ENCODE data around the gene OR8G5. TPM values are rescaled to one million over a fixed set of nuclear protein-coding genes. Genes with fewer than 3 reads are reported as not detected.

Gene OR8G5
- total and polyA plus RNA-seq, 4 donors: not detected

- TF ChIP-seq FOXA1 (IDR thresholded peaks at IDR 0.05) (no peak), ATF3 (IDR thresholded peaks at IDR 0.05) (no peak), RAD21 (IDR thresholded peaks at IDR 0.05) (no peak), RXRA (IDR thresholded peaks at IDR 0.05) (no peak), ZBTB33 (IDR thresholded peaks at IDR 0.05) (no peak), MAX (IDR thresholded peaks at IDR 0.05) (no peak), GABPA (IDR thresholded peaks at IDR 0.05 in 1 of 2, conservative IDR thresholded peaks at IDR 0.05 in 1 of 2) (no peak), NR2F2 (IDR thresholded peaks at IDR 0.05) (no peak), JUND (IDR thresholded peaks at IDR 0.05) (no peak), YY1 (IDR thresholded peaks at IDR 0.05) (no peak), FOXA2 (IDR thresholded peaks at IDR 0.05) (no peak), EGR1 (IDR thresholded peaks at IDR 0.05; ENCODE audit: low read depth in 2 of 2) (no peak), SP1 (IDR thresholded peaks at IDR 0.05) (no peak), HNF4G (IDR thresholded peaks at IDR 0.05) (no peak), TAF1 (conservative IDR thresholded peaks at IDR 0.05) (no peak), REST (IDR thresholded peaks at IDR 0.05) (no peak), CTCF (IDR thresholded peaks at IDR 0.05; ENCODE audit: low read depth, low read length, missing input control) (no peak), HNF4A (conservative IDR thresholded peaks at IDR 0.05) (no peak)
- H3K27me3 ChIP-seq (ENCODE audit: control insufficient read depth in 4 of 4, insufficient read depth in 4 of 4, low read length in 3 of 4): peaks cover 0 to 2% (median 0%) of the 10 kb centered on the region in 4 donors
- no peaks in the 10 kb centered on the region for H3K9me3 ChIP-seq (ENCODE audit: control insufficient read depth in 4 of 4, low read length in 3 of 4)
- H3K4me1 ChIP-seq (ENCODE audit: control insufficient read depth in 4 of 4, insufficient read depth in 4 of 4, low read length in 3 of 4): no peaks in the 10 kb centered on the region
- H3K27ac ChIP-seq (ENCODE audit: low read depth in 1 of 2, low read length in 2 of 2): no peak overlapping the region
- H3K4me3 ChIP-seq (ENCODE audit: low read depth in 1 of 3, low read length in 3 of 3): no peak overlapping the region
- 71% methylated on average over 3 of the region's 3 CpGs for WGBS
- H3K9ac ChIP-seq (ENCODE audit: low read depth in 1 of 2, low read length in 2 of 2): no peak overlapping the region
- no peaks in the 10 kb centered on the region for H3K36me3 ChIP-seq (ENCODE audit: control insufficient read depth in 4 of 4, insufficient read depth in 3 of 4, low read depth in 1 of 4, low read length in 3 of 4)
- DNase-seq (ENCODE audit: low spot score): no peak
Measured at GRCh38 chr11:124214027-124214426, 42.1 kb upstream of the OR8G5 start.
